Caki2 (cell line): Measurements from ENCODE around the gene SLC35B3. TPM values are rescaled to one million over a fixed set of nuclear protein-coding genes. Genes with fewer than 3 reads are reported as not detected.
"Not testable (repeated sequence)": the region's sequence is repeated elsewhere in the genome, so short reads cannot be mapped to it uniquely, and the experiment has no call there.

Experiments
- DNase-seq: peaks from one replicate; pipeline ENCODE4 v3.0.0-alpha.2; 2015; ENCODE audit warnings: low read depth
- in situ Hi-C: cut with HindIII; loops from 2 replicates; pipeline ENCODE4 v1.10.0; 2016; ENCODE audit warnings: low sequenced_read_pairs, low pct_unique_long_range_greater_than_20kb, mixed read lengths
- total RNA-seq: library from RNA; depleted of rRNA; stranded (reverse); fragments of >200 nt; shearing (Covaris generic); gene quantifications from 2 replicates; pipeline ENCODE4 v1.2.3, GENCODE V29; 2014; ENCODE audit warnings: low replicate concordance

Gene SLC35B3
- total RNA-seq, 1 experiment from 2014 or later: 16.4 TPM

DNA sequence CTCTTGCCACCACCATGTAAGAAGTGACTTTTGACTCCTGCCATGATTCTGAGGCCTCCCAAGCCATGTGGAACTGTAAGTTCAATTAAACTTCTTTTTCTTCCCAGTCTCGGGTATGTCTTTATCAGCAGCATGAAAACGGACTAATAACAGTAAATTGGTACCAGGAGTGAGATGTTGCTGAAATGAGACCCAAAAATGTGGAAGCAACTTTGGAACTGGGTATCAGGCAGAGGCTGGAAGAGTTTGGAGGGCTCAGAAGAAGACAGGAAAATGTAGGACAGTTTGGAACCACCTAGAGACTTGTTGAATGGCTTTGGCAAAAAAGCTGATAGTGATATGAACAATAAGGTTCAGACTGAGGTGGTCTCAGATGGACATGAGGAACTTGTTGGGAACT lies 8.8 kb downstream of the SLC35B3 start:
- DNase-seq, in situ Hi-C loops: not testable (repeated sequence)

DNA sequence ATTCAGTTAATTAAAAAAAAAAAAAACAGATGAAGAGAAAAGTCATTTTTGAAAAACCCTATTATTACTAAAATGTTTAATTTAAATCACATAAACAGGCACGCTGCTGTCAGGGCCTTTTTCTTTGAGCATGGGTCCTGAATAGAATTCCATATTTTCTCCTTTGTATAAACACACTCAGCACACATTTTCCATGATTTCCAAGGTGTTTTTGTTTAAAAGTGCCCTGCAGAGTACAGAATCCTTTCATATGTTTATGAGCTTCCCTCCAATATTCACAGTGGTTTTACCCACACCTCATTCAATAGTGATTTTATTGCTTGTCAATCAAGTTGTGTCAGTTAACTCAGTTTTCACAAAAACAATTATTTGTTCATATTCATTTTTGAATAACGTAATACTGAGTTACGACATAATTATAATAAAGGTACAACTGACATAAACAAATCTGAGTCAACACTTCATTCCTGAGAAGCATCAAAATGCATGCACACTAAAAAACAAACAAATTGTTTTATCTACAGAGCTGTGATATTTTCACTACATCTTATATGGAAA lies 15.2 kb downstream of the SLC35B3 start:
- in situ Hi-C loops: no loop called here
- no peak for DNase-seq

DNA sequence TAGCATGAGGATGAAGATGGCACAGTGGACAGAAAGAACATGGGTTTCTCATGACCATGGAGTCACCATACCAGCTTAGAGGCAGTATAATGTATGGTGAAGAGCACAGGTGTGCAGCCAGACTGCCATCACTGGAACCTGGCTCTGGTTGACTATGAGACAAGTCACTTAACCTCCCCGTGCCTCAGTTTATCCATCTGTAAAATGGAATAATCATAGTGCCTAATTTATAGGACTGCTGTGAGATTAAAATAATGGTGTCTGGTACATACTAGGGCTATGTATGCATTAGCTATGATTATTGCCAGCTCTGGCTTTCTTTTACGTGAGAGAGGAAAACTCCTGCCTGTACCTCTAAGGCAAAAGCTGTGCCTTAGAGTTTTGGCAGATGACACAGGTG lies 19.4 kb downstream of the SLC35B3 start:
- DNase-seq: no peak
- in situ Hi-C loops: no loop called here

DNA sequence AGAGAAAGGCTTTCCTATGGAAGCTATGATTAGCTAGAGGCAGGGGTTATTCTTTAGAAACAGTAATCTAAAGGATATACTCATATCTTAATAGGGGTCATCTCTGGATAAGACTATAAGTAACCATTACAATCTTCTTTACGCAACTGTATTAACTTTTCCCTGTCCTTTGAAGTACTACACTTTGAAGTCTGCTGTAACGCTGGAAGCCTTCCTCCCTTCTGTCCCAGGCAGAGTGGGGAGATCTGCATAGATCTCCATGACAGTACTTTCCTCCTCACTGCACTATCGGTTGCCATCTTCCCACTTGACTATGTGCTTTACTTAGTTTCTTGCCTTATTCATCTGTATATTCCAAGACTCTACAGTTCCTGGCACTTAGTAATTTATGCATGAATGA lies 20.1 kb downstream of the SLC35B3 start:
- DNase-seq: no peak
- in situ Hi-C loops: no loop called here

DNA sequence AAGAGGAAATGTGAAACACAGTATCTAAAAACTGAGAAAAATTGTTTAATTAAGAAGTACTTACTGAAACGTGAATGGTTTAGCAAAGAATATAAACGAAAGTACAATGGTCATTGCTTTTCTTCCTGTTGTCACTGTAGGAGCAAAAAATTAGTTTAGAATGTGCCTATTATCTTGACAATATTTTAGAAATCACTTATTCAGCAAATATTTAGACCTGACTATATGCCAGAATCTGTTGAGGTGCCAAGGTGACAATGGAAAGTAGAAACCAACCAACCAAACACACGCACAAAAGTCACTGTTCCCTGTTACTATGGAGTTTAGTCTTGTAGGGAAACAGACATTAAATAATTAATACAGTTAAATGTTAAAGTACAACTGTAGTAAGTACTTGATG lies 20.5 kb downstream of the SLC35B3 start:
- DNase-seq: no peak
- in situ Hi-C loops: no loop called here

DNA sequence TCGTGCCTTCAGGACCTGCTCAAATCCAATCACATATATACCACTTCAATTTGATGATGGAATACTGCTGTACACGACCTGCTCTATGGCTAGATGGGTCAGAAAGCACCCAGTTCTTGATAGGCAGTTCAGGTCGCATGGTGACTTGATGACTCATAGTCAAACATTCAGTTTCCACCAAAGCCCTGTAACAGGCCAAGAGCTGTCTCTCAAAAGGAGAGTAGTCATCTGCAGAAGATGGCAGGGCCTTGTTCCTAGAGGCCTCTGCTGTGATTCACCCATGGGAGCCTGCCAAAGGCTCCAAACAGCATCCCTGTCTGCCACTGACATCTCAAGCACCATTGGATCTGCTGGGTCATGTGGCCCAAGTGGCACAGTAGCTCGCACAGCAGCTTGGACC lies 29.4 kb downstream of the SLC35B3 start:
- DNase-seq: peak; percentile 14

DNA sequence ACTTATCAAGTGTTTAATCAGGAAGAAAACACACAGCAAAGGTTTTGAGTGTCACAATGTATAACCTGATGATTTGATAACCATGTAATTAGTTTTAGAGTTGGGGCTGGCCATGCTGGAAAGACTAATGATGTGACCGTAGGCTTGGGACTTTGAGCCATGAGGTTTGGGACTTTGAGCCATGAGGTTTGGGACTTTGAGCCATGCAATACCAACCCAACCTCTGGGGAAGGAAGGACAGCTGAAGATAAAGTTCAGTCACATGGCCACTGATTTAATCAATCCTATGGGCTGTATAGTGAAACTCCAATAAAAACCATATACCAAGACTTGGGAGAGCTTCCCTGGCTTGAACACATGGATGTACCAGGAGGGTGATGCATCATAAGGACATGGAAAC lies 32.8 kb downstream of the SLC35B3 start:
- no peak for DNase-seq
- in situ Hi-C loops: no loop called here

More for the DNA sequence above, 29.4 kb downstream of the SLC35B3 start:
- in situ Hi-C loops: not testable (repeated sequence)

DNA sequence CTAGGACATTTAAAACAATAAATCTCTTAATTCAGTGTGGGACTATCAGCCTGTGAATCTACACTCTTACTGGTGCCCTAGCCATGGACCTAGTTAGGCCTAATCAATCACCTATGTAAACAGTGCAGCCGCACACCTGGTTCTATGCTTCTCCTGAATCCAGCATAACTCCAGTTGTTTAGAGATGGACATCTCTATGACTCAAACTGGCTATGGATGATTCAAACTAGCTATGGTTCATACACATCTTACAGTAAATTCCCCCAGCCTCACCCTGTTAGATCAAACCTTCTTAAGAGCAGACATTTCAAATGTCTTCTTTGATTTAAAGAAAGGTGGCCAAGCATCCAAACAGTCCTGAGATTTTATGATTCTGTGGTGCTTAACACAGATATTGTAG lies 34.7 kb downstream of the SLC35B3 start:
- DNase-seq: no peak
- in situ Hi-C loops: no loop called here

DNA sequence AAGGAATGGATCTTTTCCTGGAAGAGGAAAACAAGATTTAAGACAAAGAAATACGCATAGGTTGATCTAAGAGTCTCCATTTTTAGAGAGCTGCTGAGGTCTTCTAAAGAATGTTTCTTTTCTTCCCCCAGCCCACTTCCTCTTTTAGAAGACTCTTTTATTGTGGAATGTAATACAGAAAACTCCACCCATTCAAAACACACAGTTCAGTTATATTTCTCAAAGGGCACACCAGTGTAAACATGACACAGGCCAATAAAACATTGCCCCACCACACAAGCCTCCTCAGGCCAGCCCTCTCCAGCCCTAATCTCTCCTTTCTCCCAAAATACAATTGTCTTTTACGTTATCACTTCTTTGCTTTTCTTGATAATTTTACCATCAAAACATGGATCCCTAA lies 42.8 kb downstream of the SLC35B3 start:
- DNase-seq: no peak
- in situ Hi-C loops: no loop called here

DNA sequence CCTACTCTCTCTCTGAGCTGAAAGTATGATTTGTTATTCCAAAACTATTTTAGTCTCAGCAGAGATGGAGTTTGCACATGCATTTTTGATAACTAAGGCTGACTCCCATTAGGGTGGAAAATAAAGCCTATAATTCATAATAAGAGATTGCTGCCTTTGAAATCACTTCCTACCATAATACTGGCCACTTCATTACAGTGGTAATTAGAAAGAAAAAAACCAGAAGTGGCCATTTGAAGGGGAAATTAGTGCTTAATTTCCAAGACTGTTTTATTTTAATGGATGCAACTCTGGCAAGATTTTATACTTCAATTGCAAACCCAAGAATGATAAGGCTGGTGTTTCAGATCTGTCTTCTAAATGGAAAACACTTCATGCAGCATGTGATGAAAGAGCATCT lies 43.4 kb downstream of the SLC35B3 start:
- in situ Hi-C loops: no loop called here
- DNase-seq: no peak

DNA sequence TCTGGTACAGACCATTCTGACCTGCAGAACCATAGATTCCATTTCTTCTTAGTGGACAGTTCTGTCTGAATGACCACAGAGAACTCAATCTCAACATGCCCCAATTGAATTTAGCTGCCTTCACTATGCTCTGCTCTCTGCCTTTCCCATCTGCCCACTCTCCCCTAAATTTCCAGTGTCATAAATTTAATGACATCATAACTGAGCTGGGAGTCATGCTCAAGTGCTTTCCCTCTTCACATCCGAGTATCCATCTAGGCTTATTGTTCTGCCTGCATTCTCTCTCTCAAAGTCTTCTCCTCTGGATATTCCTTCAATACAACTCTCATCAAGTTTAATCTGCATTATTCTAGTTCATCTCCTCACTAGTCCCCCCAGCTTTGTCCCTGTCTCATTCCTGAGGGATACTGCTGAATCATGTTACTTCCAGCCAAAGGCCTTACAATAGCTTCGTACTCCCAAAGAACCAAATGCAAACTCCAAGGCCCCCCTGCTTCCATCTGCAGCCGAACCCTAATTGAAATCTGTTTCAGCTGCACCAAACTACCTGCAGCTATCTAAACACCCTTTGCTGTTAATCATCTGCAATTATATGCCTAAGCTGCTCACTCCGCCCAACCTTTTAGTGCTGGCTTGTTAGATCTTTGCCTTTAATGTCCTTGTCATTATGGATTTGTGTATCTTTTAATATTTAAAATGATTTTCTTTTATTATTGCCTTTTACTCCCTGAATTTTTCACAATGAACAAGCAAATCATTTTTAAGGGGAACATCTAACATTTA lies 46.1 kb downstream of the SLC35B3 start:
- no peak for DNase-seq
- in situ Hi-C loops: no loop called here

DNA sequence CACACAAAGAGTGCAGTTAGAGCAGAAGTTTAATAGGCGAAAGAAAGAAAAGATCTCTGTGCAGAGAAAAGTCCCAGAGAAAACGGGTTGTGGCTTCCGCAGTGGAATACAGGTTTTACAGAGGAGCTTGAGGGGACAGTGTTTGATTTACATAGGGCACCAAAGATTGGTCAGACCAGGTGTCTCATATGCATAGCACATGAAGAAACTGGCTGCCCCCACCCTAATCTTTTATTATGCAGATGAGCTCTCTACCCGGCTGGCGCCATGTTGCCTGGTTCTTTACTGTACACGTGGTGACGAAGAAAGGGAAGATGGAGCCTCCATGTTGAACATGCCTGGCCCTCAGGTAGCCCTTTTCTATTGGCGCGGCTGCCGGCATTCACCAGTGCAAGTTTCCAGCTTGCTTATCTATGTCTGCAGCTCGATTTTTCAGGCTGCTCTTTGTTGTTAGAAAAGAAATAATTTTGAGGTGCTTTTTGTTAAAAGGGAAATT lies 47.4 kb downstream of the SLC35B3 start:
- in situ Hi-C loops: no loop called here

DNA sequence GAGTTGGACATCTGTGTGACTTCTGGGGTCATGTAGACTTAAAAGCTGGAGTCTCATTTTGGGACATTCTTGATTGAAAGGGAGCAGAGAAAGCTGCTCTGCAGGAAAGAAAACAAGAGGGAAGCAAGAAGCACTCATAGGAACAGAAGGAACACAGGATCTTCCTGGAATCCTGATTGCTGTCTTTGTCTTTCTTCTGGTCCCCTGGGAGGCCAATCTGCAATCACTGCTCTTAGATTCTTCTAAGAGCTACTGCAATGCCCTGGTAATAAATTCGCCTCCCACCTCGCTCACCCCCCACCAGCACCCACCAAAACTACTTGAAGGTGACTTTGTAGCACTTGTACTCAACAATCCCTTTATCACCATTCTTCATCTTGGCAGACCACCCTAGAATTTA lies 51.8 kb downstream of the SLC35B3 start:
- DNase-seq: no peak
- in situ Hi-C loops: no loop called here

More for the DNA sequence above, 47.4 kb downstream of the SLC35B3 start:
- no peak for DNase-seq

DNA sequence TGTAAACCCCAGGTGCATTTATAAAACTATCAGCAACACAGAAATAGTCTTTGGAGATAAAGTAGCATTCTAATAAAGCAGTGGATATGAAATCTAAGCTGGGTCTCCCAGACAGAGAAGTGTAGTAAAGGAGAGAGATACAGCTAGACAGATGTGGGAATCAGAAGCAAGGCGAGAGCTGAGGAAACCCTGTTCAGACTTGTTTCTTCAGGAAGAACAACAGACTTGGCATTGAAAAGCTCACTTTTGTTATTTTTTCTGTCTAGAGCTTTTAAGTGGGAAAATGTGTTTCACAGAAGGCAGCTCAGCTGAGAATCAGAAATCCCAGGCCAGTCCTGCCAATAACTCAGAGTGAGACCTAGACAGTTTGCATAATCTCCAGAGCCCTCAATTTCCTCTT lies 52.9 kb downstream of the SLC35B3 start:
- DNase-seq: no peak
- in situ Hi-C loops: no loop called here

DNA sequence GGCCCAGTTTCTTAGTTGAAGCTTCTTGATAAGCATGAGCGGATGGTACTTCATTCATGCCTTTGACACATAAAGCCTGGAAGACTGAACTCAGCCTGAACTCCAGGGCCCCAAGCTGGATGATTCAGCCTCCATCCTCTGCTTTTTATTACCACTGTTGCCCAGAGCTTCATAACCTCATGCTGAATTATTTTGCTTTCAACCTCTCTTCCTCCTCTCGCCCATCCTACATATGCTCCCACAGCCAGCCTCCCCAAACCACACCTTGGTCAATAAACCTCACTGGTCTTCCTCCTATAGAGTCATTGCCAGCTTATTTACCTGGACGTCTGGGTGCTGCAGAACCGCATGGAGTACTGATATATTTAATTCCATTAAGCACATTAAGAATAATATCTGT lies 59.4 kb downstream of the SLC35B3 start:
- in situ Hi-C loops: no loop called here
- no peak for DNase-seq
